ENCODE measurements around the gene RAB12.
"Not testable (repeated sequence)": the region's sequence is repeated elsewhere in the genome, so short reads cannot be mapped to it uniquely, and the experiment has no call there.

RAB12 gene

DNA sequence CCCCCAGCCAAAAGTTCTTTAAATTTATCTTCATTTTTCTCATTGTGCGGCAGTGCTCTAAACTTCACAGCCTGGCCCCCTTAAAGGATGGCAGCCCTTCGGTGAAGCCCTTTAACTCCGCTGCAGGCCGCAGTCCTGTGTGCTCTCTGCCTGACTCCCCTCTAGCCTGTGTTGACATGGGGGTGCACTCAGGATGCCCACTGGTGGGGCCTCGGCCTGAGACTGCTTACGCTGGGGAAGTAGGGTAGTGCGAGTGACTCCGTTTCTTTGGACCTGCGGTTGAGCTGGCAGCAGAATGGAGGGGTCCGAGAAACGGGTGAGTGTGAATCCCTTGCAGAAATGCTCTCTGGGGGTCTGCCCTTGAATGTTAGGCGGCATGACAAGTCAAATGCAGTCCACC, 5.6 kb downstream of the RAB12 start:
- no peak for DNase-seq

- peak; percentile 61 for DNase-seq
Measured at GRCh38 chr18:8615397-8616027, 6.3 kb downstream of the RAB12 start.

- no peak for DNase-seq
Measured at GRCh38 chr18:8616028-8616401, 6.8 kb downstream of the RAB12 start.

- no peak for DNase-seq
Measured at GRCh38 chr18:8617907-8618306, 8.7 kb downstream of the RAB12 start.

DNA sequence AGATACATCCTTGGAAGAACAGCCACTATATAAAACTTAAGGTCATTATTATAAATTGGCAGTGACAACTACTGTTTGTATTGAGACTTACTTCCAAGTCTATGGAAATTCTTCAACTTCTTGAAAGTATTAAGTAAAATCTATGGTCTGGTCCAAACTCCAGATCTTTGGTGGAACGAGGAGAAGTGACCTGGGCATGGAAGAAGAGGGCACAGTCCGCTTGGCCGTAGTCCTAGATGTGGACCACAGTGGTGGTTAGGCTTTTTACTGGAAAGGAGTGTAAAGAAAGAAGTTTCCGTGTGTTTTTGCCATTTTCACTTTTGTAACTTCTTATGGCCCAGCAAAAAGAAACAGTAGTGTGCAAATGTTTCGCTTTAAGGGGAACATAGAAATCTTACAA, 9.8 kb downstream of the RAB12 start:
- DNase-seq = no peak

DNA sequence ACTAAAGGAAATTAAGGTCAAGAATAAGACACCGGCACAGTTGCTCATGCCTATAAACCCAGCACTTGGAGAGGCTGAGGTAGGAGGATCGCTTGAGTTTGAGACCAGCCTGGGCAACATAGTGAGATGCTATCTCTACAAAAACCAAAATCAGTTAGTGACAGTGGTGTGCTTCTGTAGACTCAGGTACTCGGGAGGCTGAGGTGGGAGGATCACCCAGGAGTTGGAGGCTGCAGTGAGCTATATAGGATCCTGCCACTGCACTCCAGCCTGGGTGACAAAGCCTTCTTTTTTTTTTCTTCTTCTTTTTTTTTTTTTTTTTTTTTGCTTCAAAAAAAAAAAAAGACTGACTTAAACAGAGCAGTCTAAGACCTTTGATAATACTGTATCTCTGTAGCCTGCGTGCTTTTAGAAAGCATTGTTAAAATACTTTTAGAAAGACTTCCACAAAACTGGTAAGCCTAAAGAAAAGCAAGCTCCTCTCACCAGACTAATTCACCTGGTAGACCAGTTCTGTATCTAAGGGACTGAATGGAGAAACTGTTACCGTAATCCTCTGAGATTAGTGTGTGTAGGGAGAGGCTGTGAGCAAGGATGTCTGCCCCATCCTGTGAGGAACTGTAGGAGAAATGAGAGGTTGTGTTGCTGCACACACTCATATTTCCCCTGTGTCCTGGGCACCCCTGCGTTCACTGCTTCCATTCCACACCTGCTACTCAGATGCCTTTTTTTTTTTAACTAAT, 10.8 kb downstream of the RAB12 start:
- DNase-seq = no peak

DNA sequence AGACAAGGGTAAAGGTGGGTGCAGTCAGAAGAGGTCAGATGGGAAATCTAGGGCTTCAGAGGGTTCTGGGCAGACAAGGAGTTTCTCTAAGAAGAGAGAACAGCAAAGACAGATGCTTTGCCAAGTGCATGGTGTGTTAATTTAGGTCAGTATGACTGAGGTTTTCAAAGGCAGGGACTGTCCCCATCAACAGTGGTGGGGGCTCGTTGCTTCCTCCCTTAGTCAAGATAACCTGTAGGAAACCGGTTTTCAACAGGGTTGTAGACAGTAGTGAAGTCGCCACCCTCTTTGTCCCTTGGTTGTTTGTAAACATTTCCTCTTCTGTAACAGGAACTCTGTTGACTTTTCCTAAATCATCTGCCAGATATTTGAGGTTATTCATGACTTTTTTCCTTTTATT, 11.6 kb downstream of the RAB12 start:
- DNase-seq = no peak

GRCh38 chr18:8622625-8623024, 13.4 kb downstream of the RAB12 start:
- not testable (repeated sequence) for DNase-seq

DNA sequence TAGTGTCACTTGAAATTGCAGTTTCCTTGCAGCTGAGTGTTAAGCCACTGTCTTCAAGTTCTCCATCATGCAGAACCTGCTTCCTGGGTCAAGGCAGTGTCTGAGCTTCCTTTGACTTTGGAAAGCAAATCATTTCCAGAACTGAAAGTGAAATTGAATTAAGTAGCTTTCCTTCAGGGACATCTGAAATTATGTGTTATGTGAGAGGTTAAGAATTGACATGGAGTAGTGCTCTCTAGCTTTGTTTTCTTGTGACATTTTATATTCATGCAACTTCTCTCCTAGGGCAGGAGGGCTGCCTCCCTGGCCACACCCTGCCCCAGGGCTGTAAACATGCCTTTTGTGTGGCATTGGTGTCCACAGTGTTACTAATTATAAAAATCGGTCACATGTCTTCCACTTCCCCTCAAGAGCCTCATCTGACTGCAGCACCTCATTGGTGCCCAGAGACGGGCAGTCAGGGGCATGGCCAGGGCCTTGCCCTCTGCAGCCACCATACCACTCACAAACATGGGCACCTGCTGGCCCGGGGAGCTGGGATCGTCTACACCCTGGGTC, 14.4 kb downstream of the RAB12 start:
- DNase-seq = no peak

DNA sequence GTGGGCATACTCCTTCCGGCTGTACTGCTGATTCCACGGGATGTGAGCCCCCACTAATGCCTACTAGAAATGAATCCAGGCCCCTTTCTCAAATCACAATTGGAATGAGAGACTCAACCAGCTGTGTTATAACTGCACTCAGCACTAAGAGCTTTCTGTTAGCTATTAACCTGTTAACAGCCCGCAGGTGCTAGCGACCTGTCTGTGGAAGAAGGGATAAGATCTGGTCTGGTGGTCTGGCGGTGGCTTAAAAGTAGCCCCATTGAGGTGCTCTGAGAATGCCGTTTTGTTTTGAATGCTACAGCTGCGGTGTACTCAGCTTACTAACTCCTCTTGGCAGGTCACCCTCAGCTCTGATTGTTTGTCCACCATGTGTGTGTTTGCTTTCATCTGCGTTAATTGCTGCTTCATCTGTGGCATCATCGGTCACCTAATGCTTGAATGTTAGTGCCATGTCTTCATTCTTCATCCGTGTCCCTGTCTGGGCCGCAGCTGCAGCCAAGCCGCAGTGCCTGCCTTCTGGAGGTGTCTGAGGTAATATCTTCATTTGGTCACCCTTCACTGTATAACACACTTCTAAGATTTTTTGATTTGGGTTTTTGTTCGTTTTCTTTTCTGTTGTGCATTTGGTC, 16.3 kb downstream of the RAB12 start:
- no peak for DNase-seq

DNA sequence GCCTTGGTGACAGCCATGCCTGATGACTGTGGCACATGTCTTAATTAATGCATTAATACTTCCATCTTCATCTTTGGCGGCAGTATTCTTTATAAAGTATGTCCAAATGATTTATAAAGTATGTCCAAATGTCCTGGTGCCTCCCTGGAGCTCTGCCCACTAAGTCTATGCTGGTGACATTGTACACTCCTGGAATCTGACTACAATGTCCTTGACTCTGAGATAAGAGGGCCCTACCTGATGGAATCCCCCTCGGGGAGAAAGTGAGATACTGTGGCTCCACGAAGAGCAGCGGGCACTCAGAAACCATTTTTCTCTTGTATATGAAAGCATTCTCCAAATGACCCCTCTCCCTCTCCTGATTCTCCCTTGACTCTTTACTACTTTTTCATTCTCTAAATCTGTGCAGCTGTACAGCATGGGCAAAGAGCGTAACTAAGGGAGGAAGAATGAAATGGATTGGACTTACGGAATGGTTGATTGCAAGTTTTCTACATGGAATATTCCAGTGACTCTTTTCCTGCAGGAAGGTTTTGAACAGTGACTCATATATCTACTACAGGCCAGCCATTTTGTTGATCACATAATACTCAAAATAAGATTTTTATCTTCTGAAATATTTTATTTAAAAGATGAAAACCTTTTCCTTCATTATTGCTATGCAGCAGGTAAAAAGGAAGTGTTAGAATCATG, 17.3 kb downstream of the RAB12 start:
- no peak for DNase-seq

GRCh38 chr18:8627107-8627472, 17.9 kb downstream of the RAB12 start:
- no peak for DNase-seq

GRCh38 chr18:8627540-8627939, 18.3 kb downstream of the RAB12 start:
- DNase-seq = no peak

DNA sequence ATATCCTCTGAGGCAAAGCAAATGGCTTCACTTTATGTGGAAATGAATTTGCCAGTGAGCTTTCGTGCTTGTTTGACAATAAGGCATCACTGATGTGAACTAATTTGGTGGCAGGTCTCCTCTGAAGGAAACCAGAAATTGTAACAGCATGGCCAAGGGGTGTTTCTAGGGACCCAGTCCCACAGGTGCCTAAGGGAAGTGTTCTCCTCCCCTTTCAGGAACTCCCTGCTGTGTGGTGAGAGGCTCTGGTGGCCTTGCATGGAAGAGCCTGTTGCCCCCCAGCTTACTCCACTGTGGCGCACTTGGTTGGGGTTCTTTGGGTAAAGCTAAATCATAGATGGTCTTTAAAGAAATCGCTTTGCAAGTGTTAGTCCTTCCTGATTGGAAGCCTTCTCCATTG, 20.4 kb downstream of the RAB12 start:
- no peak for DNase-seq

GRCh38 chr18:8630546-8630945, 21.3 kb downstream of the RAB12 start:
- no peak for DNase-seq

DNA sequence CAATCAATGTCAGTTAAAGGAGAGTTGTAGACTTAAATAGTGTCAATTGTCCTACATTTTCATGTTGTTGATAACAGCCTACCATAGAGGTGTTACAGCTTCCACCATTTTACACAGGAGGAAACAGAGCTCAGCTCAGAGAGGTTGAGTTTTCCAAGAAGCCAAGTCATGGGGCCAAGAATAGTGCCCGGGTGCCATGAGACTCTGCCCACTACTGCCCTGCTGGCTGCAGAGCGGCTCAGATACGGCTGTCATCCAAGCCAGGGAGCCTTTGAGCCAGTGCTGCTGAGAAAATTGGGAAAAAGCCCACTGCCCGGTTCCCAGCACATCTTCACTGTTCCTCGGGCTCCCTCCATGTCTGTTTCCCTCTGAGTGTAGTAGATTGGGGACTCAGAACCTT, 22.0 kb downstream of the RAB12 start:
- no peak for DNase-seq

DNA sequence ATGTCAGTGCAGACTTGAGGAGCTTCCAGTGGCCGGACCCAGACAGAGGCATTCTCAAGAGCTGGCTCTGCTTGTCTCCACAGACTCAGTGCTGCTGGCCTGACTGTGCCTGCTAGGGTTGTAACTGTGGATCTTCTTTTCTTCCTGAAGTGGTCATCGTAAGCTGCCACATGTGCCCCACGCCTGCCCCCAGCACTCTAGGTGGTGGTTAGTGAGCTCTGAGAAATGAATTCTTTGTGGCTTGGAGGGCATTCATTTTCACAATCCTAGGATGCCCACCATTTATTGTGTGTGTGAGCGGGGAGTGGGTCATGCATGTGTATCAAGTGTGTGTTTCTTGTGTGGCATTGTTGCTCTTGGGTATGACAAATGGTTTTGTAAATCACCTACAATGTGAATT, 23.1 kb downstream of the RAB12 start:
- DNase-seq = no peak

DNA sequence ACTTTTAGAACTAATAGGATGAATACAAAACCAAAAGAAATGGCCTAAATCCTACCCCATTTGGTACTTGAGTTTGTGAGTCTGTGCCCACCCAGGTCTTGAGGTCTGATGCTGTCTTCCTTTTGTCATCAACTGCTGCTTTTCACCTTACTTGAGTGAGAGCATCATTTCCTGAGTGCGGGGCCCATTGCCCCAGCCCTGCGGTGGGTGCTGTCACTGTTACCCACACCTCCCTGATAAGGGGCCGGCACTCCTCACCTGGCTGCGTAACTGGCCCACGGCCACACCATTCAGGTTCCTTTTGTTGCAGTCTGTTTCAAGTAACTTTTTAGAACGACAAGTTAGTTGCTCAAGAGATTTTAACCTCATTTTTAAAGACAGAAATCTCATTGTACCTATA, 25.3 kb downstream of the RAB12 start:
- DNase-seq = no peak

- DNase-seq = no peak
Measured at GRCh38 chr18:8635087-8635486, 25.9 kb downstream of the RAB12 start.

DNA sequence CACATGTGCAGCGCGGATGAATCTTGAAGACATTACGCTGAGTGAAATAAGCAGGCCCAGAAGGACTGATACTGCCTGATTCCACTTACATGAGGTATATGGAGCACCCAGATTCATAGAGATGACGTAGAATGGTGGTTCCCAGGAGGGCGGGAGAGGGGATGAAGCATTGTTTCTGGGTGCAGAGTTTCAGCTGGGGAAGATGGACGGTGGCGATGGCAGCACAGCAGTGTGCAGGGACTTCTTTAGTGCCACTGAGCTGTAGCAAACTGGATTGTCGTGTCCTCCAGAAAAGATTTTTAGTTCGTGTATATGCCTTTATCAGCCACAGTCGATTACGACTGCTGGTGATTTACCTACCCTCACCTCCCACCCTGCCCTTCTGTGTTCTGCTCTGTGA, 30.5 kb downstream of the RAB12 start:
- no peak for DNase-seq

- no peak for DNase-seq
Measured at GRCh38 chr18:8643326-8643878, 34.2 kb downstream of the RAB12 start.

GRCh38 chr18:8647359-8647758, 38.1 kb downstream of the RAB12 start:
- not testable (repeated sequence) for DNase-seq

All from kidney glomerular epithelial cell (primary cell).